Gastroesophageal sphincter (tissue), 4 donors: ENCODE data around the gene FBH1. TPM values are rescaled to one million over a fixed set of nuclear protein-coding genes. Genes with fewer than 3 reads are reported as not detected.
"Not testable (repeated sequence)": the region's sequence is repeated elsewhere in the genome, so short reads cannot be mapped to it uniquely, and the experiment has no call there.

Experiments
- ATAC-seq: fragments of 150-250 bp; one replicate; pipeline ENCODE4 v1.9.1; 2016; ENCODE audit warnings: mild to moderate bottlenecking, moderate library complexity
- H3K27ac ChIP-seq, 4 donors: fragments of 200-600 bp; sonication (generic) in 3 of 4; 1 replicate in 3 of 4; 2 replicates in 1 of 4; pipeline ENCODE4 v1.5.1; 2016 to 2019
- H3K27me3 ChIP-seq: fragments of 200-600 bp; sonication (generic); one replicate; pipeline ENCODE4 v1.5.1; 2019
- H3K36me3 ChIP-seq, 2 donors: fragments of 200-600 bp; sonication (generic); one replicate each; pipeline ENCODE4 v1.5.1; 2019; ENCODE audit warnings: control low read depth in 1 of 2
- H3K4me1 ChIP-seq, 3 donors: fragments of 200-600 bp; sonication (generic); 1 replicate in 2 of 3; 2 replicates in 1 of 3; pipeline ENCODE4 v1.5.1; 2016 to 2019; ENCODE audit warnings: control low read depth in 2 of 3
- H3K4me3 ChIP-seq, 2 donors: fragments of 200-600 bp; sonication (generic); one replicate each; pipeline ENCODE4 v1.5.1; 2019; ENCODE audit warnings: mild to moderate bottlenecking in 1 of 2, moderate library complexity in 1 of 2
- H3K9me3 ChIP-seq, 3 donors: fragments of 200-600 bp; sonication (generic); one replicate each; pipeline ENCODE4 v1.5.1; 2017 to 2019; ENCODE audit warnings: control low read depth in 2 of 3
- CTCF ChIP-seq, 4 experiments: fragments of 200-600 bp in 2 of 4; fragments of 450-650 bp in 2 of 4; sonication (generic) in 1 of 4; IDR thresholded peaks; one replicate each; pipeline ENCODE4 v1.5.1; 2017 to 2019; ENCODE audit warnings: antibody characterized with exemption in 4 of 4, mild to moderate bottlenecking in 2 of 4, moderate library complexity in 2 of 4
- EP300 ChIP-seq: sonication (generic); formaldehyde crosslinking; IDR thresholded peaks from one replicate; pipeline ENCODE4 v1.6.1; 2017; ENCODE audit warnings: antibody characterized with exemption, mild to moderate bottlenecking
- POLR2A ChIP-seq, 2 donors: fragments of 450-650 bp; IDR thresholded peaks; one replicate each; pipeline ENCODE4 v1.6.1; 2017; ENCODE audit warnings: antibody characterized with exemption in 2 of 2, mild to moderate bottlenecking in 2 of 2, moderate library complexity in 1 of 2
- POLR2AphosphoS5 ChIP-seq: sonication (generic); formaldehyde crosslinking; IDR thresholded peaks from one replicate; pipeline ENCODE4 v1.6.1; 2017; ENCODE audit warnings: antibody characterized with exemption
- WGBS, 2 donors: methylation state at CpG; one replicate each; pipeline ENCODE4 v1.1.5; 2018; ENCODE audit warnings: low coverage in 1 of 2; 5-methylcytosine and 5-hydroxymethylcytosine counted together
- total RNA-seq, 4 donors: library from RNA; depleted of rRNA; stranded (reverse); fragments of >200 nt; gene quantifications; one replicate each; pipeline ENCODE4 v1.1.0, GENCODE V29; 2016

Gene FBH1
- total RNA-seq, 4 donors from 2014 or later, result 76.2 to 108 (median 98.5) TPM

DNA sequence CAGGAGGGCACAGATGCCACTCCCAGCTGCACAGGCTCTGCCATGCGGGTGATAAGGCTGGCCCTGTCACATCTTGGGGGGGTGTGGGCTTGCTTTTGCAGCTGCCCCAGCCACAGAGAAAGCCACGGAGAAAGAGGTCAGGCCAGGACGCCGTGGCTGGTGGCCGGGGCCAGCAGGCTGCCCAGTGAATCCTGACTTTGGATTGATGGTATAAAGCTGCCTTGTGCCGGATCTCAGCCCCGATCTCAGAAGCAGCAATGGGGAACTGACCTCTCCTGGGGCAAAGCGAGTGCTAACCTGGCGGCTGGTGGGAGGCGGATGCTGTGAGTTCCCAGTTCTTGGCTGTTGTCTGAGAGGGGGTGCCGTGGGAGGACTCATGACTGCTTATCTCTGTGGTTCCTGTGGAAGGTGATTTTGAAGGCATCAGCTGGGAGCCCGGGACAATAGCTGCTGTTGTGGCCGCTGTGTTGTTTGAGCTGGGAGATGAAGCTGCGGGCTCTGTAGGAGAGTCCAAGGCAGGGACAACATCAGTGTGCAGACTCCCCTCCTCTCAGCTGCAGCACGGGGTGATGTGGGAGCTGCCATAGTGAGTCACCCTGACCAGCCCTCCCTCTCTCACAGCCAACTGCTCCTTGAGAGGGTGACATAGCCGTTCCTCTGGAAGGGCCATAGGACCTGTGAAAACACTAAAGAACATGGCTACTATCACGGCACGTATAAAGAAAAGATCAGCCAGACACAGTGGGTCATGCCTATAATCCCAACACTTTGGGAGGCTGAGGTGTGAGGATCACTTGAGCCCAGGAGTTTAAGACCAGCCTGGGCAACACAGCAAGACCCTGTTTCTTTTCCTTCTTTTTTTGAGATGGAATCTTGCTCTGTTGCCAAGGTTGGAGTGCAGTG lies 70.3 kb downstream of the FBH1 start:
- Histone ChIP-seq H3K9me3 (no peaks in the 10 kb centered on the region), H3K27ac (no peak overlapping the region), H3K4me3 (no peak overlapping the region), H3K27me3 (no peaks in the 10 kb centered on the region), H3K4me1 (no peaks in the 10 kb centered on the region), H3K36me3 (peaks cover 0 to 62% of the 10 kb centered on the region in 2 donors)
- no peak for ATAC-seq
- WGBS, 2 donors, result 100% methylated on average over 2 of the region's 18 CpGs; no CpG with 5 or more reads in 1 of the 2 donors
- no peak for TF ChIP-seq CTCF (IDR thresholded peaks at IDR 0.05)
- TF ChIP-seq EP300, result no peak

GRCh38 chr10:5960973-5961275 lies 70.9 kb downstream of the FBH1 start:
- H3K27ac ChIP-seq, H3K4me3 ChIP-seq, ATAC-seq, H3K27me3 ChIP-seq, H3K4me1 ChIP-seq, H3K9me3 ChIP-seq: not testable (repeated sequence)
- H3K36me3 ChIP-seq, result peaks cover 0 to 62% of the 10 kb centered on the region in 2 donors
- WGBS, 2 donors, result 98% methylated on average over 8 to 10 of the region's 10 CpGs

- Histone ChIP-seq H3K27me3 (no peaks in the 10 kb centered on the region), H3K9me3 (no peaks in the 10 kb centered on the region), H3K36me3 (peaks cover 0 to 59% of the 10 kb centered on the region in 2 donors), H3K4me1 (no peaks in the 10 kb centered on the region), H3K27ac (no peak overlapping the region), H3K4me3 (no peak overlapping the region)
- TF ChIP-seq POLR2AphosphoS5, result no peak
- no peak for ATAC-seq
- WGBS, 2 donors, result 68 to 93% methylated on average over 3 of the region's 29 CpGs
These were observed 71.5 kb downstream of the FBH1 start for GRCh38 chr10:5961405-5962100.

DNA sequence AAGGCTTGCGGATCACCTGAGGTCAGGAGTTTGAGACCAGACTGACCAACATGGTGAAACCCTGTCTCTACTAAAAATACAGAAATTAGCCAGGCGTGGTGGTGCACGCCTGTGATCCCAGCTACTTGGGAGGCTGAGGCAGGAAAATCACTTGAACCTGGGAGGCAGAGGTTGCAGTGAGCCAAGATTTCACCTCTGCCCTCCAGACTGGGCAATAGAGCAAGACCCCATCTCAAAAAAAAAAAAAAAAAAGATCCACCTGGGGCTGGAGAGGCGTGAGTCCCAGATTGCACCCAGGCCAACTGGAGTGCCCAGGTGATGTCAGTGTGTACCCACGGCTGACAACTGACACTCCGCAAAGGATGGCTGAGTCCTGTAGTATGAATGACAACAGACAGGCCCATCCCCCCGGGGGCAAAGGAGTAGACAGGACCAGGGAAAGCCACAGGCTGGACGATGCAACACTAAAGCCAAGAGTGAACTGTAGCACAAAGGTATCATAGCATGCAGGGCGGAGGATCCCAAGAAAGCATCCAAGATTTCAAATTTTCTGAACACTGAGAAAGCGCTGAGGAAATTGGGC lies 72.4 kb downstream of the FBH1 start:
- 85 to 91% methylated on average over 4 to 5 of the region's 10 CpGs for WGBS, 2 donors
- not testable (repeated sequence) for H3K4me3 ChIP-seq, H3K9me3 ChIP-seq, H3K27me3 ChIP-seq, H3K27ac ChIP-seq, H3K4me1 ChIP-seq, ATAC-seq
- H3K36me3 ChIP-seq, result peaks cover 0 to 59% of the 10 kb centered on the region in 2 donors

DNA sequence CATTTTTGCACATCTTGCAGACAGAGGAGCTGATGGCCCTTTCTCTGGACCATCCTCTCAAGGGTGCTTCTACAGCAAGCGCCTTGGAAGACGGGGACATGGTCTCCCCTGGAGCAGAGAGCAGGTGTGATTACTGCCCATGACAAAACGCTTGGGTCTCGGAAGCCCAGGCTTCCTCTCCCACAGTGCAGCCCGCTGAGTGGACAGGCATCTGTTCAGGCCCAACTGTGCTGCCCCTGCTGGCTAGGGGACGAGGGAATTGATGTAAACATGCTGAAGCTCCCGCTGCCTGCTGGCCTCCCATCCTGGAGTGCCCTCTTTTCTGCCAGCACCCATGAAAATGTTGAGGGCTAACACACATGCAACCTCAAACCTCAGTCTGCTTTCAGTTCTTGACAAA lies 73.0 kb downstream of the FBH1 start:
- 69 to 88% methylated on average over 4 to 5 of the region's 7 CpGs for WGBS, 2 donors

DNA sequence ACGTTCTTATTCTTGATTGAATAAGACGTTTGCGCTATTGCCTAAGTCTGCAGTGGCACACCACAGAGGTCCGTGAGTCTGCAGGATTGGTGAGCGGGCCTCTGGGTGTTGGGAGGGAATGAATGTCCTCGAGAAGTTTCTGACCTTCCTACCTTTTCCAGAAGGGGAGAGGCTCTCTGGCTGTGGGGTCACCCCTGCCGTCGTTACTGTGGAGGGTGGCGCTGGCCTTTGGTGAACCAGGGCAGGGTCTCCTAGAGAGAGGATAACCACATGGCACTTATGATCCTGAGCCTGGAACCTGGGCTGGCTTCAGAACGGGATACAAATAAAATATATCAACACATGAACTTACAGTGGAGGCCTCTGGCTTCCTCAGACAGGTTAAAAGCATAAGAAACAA lies 73.5 kb downstream of the FBH1 start:
- Histone ChIP-seq H3K27ac (no peak overlapping the region), H3K4me3 (no peak overlapping the region), H3K9me3 (no peaks in the 10 kb centered on the region), H3K36me3 (peaks cover 0 to 59% of the 10 kb centered on the region in 2 donors), H3K27me3 (no peaks in the 10 kb centered on the region), H3K4me1 (no peaks in the 10 kb centered on the region)
- WGBS, 2 donors, result 88% methylated on average over 6 to 8 of the region's 10 CpGs
- no peak for ATAC-seq
- TF ChIP-seq POLR2A (IDR thresholded peaks at IDR 0.05) (no peak), POLR2AphosphoS5 (no peak), EP300 (no peak), CTCF (IDR thresholded peaks at IDR 0.05) (no peak)

More for the DNA sequence above, 73.0 kb downstream of the FBH1 start:
- Histone ChIP-seq H3K4me1 (no peaks in the 10 kb centered on the region), H3K27me3 (no peaks in the 10 kb centered on the region), H3K4me3 (no peak overlapping the region), H3K9me3 (no peaks in the 10 kb centered on the region), H3K36me3 (peaks cover 0 to 59% of the 10 kb centered on the region in 2 donors), H3K27ac (no peak overlapping the region)
- TF ChIP-seq CTCF (IDR thresholded peaks at IDR 0.05) (no peak), EP300 (no peak), POLR2AphosphoS5 (no peak), POLR2A (IDR thresholded peaks at IDR 0.05) (no peak)
- no peak for ATAC-seq
